ENCODE measurements around the gene YWHAQ. TPM values are rescaled to one million over a fixed set of nuclear protein-coding genes. Genes with fewer than 3 reads are reported as not detected.

YWHAQ gene
- polyA plus RNA-seq, 1 experiment, result 624 TPM

DNA sequence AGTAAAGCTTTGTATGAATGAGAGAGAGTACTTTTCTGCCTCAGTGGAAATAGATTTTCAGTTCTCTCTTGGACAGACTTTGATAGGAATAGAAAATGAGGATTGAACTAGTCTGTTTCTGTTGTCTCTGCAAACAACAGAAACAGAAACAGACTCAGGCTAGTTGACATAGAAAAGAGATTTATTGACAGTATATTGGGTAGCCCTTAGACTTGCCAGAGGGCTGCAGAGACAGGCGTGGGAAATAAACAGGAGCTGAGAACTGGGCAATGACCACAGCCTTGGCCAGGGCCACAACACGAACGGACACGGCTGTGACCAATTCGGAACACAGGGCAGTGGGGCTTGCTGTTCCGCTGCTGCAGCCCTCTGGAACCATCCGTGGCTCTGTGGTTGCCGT, 30.5 kb upstream of the YWHAQ start:
- Histone ChIP-seq H3K27me3 (ENCODE audit: control insufficient read depth, insufficient read depth, low read length) (no peaks in the 10 kb centered on the region), H3K9me3 (ENCODE audit: control insufficient read depth, insufficient read depth, low read length) (no peaks in the 10 kb centered on the region), H3K4me3 (ENCODE audit: low read depth, low read length) (no peak overlapping the region), H3K27ac (ENCODE audit: low read depth, low read length) (no peak overlapping the region)
- ChIA-PET POLR2A (no interaction called here), CTCF (no interaction called here)
- no peak for DNase-seq (ENCODE audit: low read depth, low spot score)
- no peak for TF ChIP-seq CTCF (IDR thresholded peaks at IDR 0.05; ENCODE audit: low read depth, low read length)

GRCh38 chr2:9660781-9661180, 30.0 kb upstream of the YWHAQ start:
- Histone ChIP-seq H3K27me3 (ENCODE audit: control insufficient read depth, insufficient read depth, low read length) (no peaks in the 10 kb centered on the region), H3K9me3 (ENCODE audit: control insufficient read depth, insufficient read depth, low read length) (no peaks in the 10 kb centered on the region), H3K27ac (ENCODE audit: low read depth, low read length) (no peak overlapping the region), H3K4me3 (ENCODE audit: low read depth, low read length) (no peak overlapping the region)
- no peak for TF ChIP-seq CTCF (IDR thresholded peaks at IDR 0.05; ENCODE audit: low read depth, low read length)
- ChIA-PET POLR2A (no interaction called here), CTCF (no interaction called here)
- DNase-seq (ENCODE audit: low read depth, low spot score), result no peak

- no peak overlapping the region for H3K4me3 ChIP-seq (ENCODE audit: low read depth, low read length)
Observed at GRCh38 chr2:9660154-9660553, 29.4 kb upstream of the YWHAQ start.

DNA sequence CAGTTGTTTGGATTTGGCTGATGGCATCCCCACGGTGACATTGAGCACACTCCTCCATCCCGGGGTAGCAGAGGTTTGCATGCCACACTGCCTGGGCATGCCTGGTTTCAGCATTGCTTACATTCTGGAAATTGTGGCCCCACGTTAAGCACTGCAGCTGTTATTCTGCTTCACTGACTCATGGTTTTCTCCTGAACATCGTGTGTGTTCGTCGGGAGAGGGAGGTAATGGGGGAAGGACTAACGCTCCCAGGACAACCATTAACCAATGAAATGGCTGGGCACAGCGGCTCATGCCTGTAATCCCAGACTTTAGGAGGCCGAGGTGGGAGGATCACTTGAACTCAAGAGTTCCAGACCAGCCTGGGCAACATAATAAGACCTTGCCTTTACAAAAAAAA, 28.2 kb upstream of the YWHAQ start:
- ChIA-PET CTCF (interaction anchor here (1.9 kb wide), 1 partner anchor 111 kb away, joined by 7 read pairs; no protein-coding TSS in a partner anchor), POLR2A (interaction anchor here (2.5 kb wide), 1 partner anchor 29 kb away, joined by 12 read pairs; the partner anchor contains the start of gene YWHAQ)
- no peak for TF ChIP-seq CTCF (IDR thresholded peaks at IDR 0.05; ENCODE audit: low read depth, low read length)
- Histone ChIP-seq H3K4me3 (ENCODE audit: low read depth, low read length) (no peak overlapping the region), H3K27me3 (ENCODE audit: control insufficient read depth, insufficient read depth, low read length) (no peaks in the 10 kb centered on the region), H3K9me3 (ENCODE audit: control insufficient read depth, insufficient read depth, low read length) (no peaks in the 10 kb centered on the region), H3K27ac (ENCODE audit: low read depth, low read length) (peak overlapping the region; percentile 39)
- peak; percentile 21 for DNase-seq (ENCODE audit: low read depth, low spot score)

More at GRCh38 chr2:9660154-9660553, 29.4 kb upstream of the YWHAQ start:
- no peaks in the 10 kb centered on the region for H3K27me3 ChIP-seq (ENCODE audit: control insufficient read depth, insufficient read depth, low read length)
- ChIA-PET POLR2A (no interaction called here), CTCF (no interaction called here)
- no peak for DNase-seq (ENCODE audit: low read depth, low spot score)
- no peak overlapping the region for H3K27ac ChIP-seq (ENCODE audit: low read depth, low read length)
- H3K9me3 ChIP-seq (ENCODE audit: control insufficient read depth, insufficient read depth, low read length), result no peaks in the 10 kb centered on the region
- TF ChIP-seq CTCF (IDR thresholded peaks at IDR 0.05; ENCODE audit: low read depth, low read length), result no peak

DNA sequence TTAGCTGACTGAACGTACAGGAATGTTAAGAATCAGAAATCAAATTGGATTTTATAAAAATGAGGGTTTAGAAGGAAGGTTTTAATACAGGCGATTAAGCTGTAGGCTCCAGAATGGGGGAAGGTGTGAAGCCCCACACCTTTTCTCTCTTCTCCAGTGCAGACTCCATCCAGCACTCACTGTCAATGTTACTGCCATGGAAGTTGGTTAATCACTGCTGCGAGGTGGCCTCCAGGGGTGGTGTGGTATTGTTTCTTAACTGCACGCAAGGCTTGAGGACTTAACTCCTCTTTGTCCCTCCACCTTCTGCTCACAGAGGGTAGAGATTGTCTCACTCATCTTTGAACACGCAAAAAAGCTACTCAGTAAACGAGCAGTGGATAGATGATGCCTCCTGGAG, 26.9 kb upstream of the YWHAQ start:
- DNase-seq (ENCODE audit: low read depth, low spot score), result no peak
- POLR2A ChIA-PET, result interaction anchor here (2.5 kb wide), 1 partner anchor 27 kb away, joined by 12 read pairs; the partner anchor contains the start of gene YWHAQ
- no peak for TF ChIP-seq CTCF (IDR thresholded peaks at IDR 0.05; ENCODE audit: low read depth, low read length)
- H3K4me3 ChIP-seq (ENCODE audit: low read depth, low read length), result no peak overlapping the region
- H3K27ac ChIP-seq (ENCODE audit: low read depth, low read length), result no peak overlapping the region
- H3K9me3 ChIP-seq (ENCODE audit: control insufficient read depth, insufficient read depth, low read length), result no peaks in the 10 kb centered on the region
- H3K27me3 ChIP-seq (ENCODE audit: control insufficient read depth, insufficient read depth, low read length), result no peaks in the 10 kb centered on the region
- CTCF ChIA-PET, result interaction anchor here (1.9 kb wide), 1 partner anchor 112 kb away, joined by 7 read pairs; no protein-coding TSS in a partner anchor

Data from AG04450 (cell line).